Measurements from ENCODE around the gene ZC2HC1B.

ZC2HC1B gene

GRCh38 chr6:143936347-143936746 lies 72.1 kb downstream of the ZC2HC1B start:
- DNase-seq, result no peak

GRCh38 chr6:143936778-143937667 lies 72.7 kb downstream of the ZC2HC1B start:
- no peak for DNase-seq

- no peak for DNase-seq
Measured at GRCh38 chr6:143937668-143937970, 73.3 kb downstream of the ZC2HC1B start.

GRCh38 chr6:143939364-143939763 lies 75.1 kb downstream of the ZC2HC1B start:
- peak in 1 of 3 experiments; percentile 31 for DNase-seq

GRCh38 chr6:143940011-143940597 lies 75.8 kb downstream of the ZC2HC1B start:
- peak; percentile 46 to 76 (median 54) for DNase-seq

GRCh38 chr6:143941852-143942627 lies 77.8 kb downstream of the ZC2HC1B start:
- peak; percentile 29 to 60 (median 56) for DNase-seq

GRCh38 chr6:143948208-143948607 lies 83.9 kb downstream of the ZC2HC1B start:
- no peak for DNase-seq

- no peak for DNase-seq
Measured at GRCh38 chr6:143949535-143949934, 85.3 kb downstream of the ZC2HC1B start.

GRCh38 chr6:143949962-143950361 lies 85.7 kb downstream of the ZC2HC1B start:
- no peak for DNase-seq

GRCh38 chr6:143950875-143951274 lies 86.6 kb downstream of the ZC2HC1B start:
- no peak for DNase-seq

GRCh38 chr6:143952060-143952778 lies 87.9 kb downstream of the ZC2HC1B start:
- DNase-seq, result no peak

- DNase-seq, result peak; percentile 9 to 52 (median 37)
Measured at GRCh38 chr6:143952947-143953701, 88.8 kb downstream of the ZC2HC1B start.

GRCh38 chr6:143953922-143954321 lies 89.6 kb downstream of the ZC2HC1B start:
- no peak for DNase-seq

- DNase-seq, result no peak
Measured at GRCh38 chr6:143955971-143956370, 91.7 kb downstream of the ZC2HC1B start.

- no peak for DNase-seq
Measured at GRCh38 chr6:143957679-143958274, 93.5 kb downstream of the ZC2HC1B start.

- DNase-seq, result peak in 1 of 3 experiments; percentile 18
Measured at GRCh38 chr6:143958839-143959399, 94.6 kb downstream of the ZC2HC1B start.

- no peak for DNase-seq
Measured at GRCh38 chr6:143959927-143960326, 95.7 kb downstream of the ZC2HC1B start.

- DNase-seq, result no peak
Measured at GRCh38 chr6:143961066-143961465, 96.8 kb downstream of the ZC2HC1B start.

GRCh38 chr6:143961886-143962878 lies 97.9 kb downstream of the ZC2HC1B start:
- DNase-seq, result no peak
